AG04449 (cell line): ENCODE data around the gene NSUN2.

Experiments
- CTCF ChIA-PET: fragments of 350-600 bp; formaldehyde crosslinking; extraction: SDS; loops from one replicate; lab custom pipeline; 2021; ENCODE audit warnings: antibody characterized with exemption; lab: Yijun Ruan, JAX
- POLR2A ChIA-PET: fragments of 400-600, 350-600 bp; formaldehyde crosslinking; extraction: SDS; loops from one replicate; lab custom pipeline; 2020; ENCODE audit warnings: antibody characterized with exemption, inconsistent platforms; lab: Yijun Ruan, JAX
- DNase-seq: peaks from one replicate; pipeline ENCODE4 v3.0.0-alpha.2; 2010; ENCODE audit warnings: low read depth, low spot score
- H3K4me3 ChIP-seq: 2 replicates; pipeline ENCODE4 v1.5.1; 2011; ENCODE audit warnings: low read depth, mild to moderate bottlenecking, control low read depth, low read length
- TF ChIP-seq, protein P1 (sequence below): IDR thresholded peaks from one replicate; pipeline ENCODE4 v1.5.1; 2011; ENCODE audit warnings: mild to moderate bottlenecking, moderate library complexity, low read length, control low read depth, inconsistent platforms; ENCODE audit not compliant: insufficient read depth; ENCODE audit errors: missing control alignments

The NSUN2 gene

DNA sequence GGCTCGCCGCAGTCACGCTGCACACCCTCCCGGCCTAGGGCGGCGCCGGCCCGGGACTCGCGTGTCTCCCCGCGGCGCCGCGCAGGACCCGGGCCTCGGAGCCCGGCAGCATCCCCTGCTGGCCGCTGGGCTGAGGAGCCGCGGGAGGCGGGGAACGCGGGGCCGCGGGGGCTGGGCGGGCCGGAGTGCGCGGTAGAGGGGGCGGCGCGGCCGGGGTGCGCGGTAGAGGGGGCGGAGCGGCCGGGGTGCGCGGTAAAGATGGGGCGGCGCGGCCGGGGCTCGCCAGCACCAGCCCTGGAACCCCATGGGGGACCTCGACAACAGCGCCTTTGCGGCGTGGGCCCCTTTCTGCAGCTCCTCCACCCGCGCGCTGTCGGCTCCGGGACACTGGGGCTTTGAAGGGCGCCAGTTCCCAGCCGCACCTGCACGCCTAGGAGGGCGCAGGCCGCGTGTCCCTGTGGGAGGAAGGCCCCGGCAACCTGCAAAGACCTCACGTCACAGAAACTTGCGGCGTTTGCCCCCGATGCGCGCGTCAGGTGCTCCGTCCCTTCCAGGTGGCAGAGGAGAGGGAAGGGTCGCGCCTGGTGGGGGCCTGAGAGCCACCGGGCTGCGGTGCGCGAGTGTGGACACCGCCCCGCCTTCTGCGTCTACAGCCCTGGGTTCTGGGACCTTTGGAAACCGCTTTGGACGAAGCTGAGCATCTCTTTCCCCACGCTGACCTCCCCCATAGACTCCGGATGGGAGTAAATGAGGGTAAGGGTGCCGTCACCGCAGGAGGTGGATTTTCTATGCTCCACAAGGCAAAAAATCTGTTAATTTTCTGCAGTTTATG, 49.6 kb downstream of the NSUN2 start:
- peak overlapping the region; percentile 36 for H3K4me3 ChIP-seq

DNA sequence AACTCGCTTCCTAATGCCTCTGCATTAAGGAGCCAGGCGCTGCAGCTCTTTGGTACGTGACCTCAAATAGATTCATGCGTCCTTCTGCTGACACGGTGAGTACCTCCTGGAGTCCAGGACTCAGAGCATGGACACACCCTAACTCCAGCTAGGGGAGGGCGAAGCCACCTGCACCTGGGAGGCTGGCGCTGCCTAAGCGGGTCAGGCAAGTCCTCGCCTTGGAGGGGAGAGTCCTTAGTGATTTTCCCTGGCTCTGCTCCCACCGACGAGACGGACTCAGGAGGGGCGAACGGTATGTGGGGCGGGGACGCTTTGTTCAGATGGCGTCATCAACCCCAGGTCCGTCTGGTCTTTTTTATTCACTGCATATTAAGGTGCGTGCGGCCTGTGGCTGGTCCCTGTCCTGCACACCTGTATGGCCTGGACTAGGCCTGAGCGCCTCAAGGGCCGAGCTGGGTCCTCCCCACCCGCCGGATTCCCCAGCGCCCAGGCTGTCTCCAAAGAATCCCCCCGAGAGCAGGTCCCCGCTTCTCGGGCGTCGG, 50.3 kb downstream of the NSUN2 start:
- TF ChIP-seq, protein P1, sequence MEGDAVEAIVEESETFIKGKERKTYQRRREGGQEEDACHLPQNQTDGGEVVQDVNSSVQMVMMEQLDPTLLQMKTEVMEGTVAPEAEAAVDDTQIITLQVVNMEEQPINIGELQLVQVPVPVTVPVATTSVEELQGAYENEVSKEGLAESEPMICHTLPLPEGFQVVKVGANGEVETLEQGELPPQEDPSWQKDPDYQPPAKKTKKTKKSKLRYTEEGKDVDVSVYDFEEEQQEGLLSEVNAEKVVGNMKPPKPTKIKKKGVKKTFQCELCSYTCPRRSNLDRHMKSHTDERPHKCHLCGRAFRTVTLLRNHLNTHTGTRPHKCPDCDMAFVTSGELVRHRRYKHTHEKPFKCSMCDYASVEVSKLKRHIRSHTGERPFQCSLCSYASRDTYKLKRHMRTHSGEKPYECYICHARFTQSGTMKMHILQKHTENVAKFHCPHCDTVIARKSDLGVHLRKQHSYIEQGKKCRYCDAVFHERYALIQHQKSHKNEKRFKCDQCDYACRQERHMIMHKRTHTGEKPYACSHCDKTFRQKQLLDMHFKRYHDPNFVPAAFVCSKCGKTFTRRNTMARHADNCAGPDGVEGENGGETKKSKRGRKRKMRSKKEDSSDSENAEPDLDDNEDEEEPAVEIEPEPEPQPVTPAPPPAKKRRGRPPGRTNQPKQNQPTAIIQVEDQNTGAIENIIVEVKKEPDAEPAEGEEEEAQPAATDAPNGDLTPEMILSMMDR, result no peak
- DNase-seq, result no peak
- ChIA-PET POLR2A (no interaction called here), CTCF (interaction anchor here (1.0 to 3.8 kb wide), 4 partner anchors 26 to 1088 kb away, joined by 3 to 15 read pairs (median 9); no protein-coding TSS in a partner anchor)
- H3K4me3 ChIP-seq, result peak overlapping the region; percentile 6; the same call in 1 of the 2 replicates

More for the DNA sequence above, 49.6 kb downstream of the NSUN2 start:
- ChIA-PET CTCF (interaction anchor here (0.8 to 1.5 kb wide), 2 partner anchors 1089 to 1094 kb away, joined by 3 to 14 read pairs; no protein-coding TSS in a partner anchor), POLR2A (no interaction called here)
- TF ChIP-seq, protein P1, result peak; percentile 48
- no peak for DNase-seq

DNA sequence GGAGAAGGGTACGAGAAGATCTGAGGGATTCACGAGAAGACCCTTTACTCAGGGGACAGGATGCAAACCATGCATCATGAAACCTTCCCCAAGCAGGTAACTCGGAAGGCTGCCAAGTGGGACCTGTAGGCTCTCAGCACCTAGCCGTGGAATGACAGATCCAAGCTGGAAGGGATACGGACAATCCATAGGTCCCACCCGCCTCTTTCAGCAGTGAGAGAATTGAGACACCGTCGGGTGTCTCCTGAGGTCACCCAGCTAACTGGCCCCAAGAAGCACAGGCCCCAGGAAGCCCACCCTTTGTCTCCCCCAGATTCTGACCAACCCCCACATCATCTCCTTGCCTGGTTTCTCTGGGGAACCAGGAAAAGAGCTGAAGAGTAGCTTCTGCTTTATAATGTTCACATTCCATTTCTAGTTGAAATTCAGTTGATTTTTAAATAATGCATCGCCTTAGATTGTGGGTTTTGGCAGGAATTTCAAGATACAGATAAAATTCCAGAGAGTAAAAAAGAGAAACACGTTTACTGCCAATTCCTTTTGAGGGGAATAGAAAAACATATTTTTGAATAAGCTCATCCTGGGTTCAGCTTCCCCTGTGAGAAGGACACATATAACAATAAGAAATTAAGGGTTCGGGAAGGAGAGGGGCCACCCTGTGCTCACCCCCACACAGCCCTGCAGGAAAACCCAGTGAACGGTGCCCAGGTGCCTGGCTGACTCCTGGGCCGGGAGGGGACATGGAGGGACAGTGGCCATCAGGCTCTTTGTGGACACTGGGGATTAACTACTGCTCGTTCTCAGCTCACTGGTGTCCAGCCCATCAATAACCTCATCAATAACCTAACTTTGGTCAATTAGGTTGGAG, 51.1 kb downstream of the NSUN2 start:
- POLR2A ChIA-PET, result no interaction called here
- TF ChIP-seq, protein P1, result no peak
- CTCF ChIA-PET, result interaction anchor here (1.0 to 3.8 kb wide), 5 partner anchors 26 to 1088 kb away, joined by 3 to 15 read pairs (median 4); no protein-coding TSS in a partner anchor

DNA sequence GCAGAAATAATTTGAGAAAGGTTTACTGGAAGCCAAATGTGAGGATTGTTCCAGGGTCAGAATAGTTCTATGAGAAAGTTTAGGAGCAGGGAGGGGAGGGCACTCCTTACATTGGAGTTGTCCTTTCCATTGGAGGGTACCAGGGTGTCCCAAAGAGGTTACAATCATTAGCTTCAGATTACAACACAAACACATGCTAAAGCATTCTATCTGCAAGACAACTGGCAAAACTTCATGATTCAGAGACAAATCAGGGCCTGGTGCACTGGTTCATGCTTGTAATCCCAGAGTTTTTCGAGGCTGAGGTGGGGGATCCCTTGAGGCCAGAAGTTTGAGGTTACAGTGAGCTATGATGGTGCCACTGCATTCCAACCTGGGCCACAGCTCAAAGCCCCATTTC, 51.8 kb downstream of the NSUN2 start:
- POLR2A ChIA-PET, result no interaction called here
- no peak for DNase-seq
- CTCF ChIA-PET, result interaction anchor here (1.1 to 3.8 kb wide), 4 partner anchors 161 to 1090 kb away, joined by 4 to 15 read pairs (median 4); no protein-coding TSS in a partner anchor
- no peak overlapping the region for H3K4me3 ChIP-seq
- TF ChIP-seq, protein P1, result no peak

More for the DNA sequence above, 51.1 kb downstream of the NSUN2 start:
- DNase-seq, result no peak
- H3K4me3 ChIP-seq, result no peak overlapping the region

DNA sequence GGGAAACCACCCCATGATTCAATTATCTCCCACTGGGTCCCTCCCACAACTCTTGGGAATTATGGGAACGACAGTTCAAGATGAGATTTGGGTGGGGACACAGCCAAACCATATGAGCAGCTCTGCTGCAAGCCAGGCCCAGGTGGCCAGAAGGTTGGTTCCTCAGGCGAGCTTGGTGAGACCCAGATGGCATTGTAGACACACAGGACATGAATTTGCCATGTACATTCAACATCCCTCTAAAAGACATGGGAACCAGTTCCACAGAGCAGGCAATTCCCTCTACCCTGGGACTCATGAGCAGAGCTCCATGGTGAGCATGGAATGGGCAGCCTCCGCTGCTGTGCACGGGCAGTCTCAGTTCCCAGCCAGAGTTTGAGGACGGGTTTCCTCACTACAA, 53.3 kb downstream of the NSUN2 start:
- TF ChIP-seq, protein P1, result no peak
- no peak for DNase-seq
- ChIA-PET CTCF (interaction anchor here (3.8 kb wide), 1 partner anchor 1083 kb away, joined by 15 read pairs; no protein-coding TSS in a partner anchor), POLR2A (no interaction called here)
- H3K4me3 ChIP-seq, result no peak overlapping the region
